PC-3 (cell line): ENCODE measurements around the gene FAAH2. TPM values are rescaled to one million over a fixed set of nuclear protein-coding genes. Genes with fewer than 3 reads are reported as not detected.
A peak's percentile ranks its signal among the peaks of the same experiment; 100 is the strongest.
"Not testable (repeated sequence)": the region's sequence is repeated elsewhere in the genome, so short reads cannot be mapped to it uniquely, and the experiment has no call there.

Experiments
- ATAC-seq: fragments of 200-7000 bp; cut with Tn5 transposase; 2 replicates; pipeline ENCODE4 v1.9.1; 2020; ENCODE audit warnings: mild to moderate bottlenecking, moderate library complexity
- BruUV-seq: library from RNA; stranded (reverse); fragments of 400-500 nt; replicated peaks from 2 replicates; lab custom pipeline; 2021; lab: Mats Ljungman, UMichigan
- CTCF ChIA-PET: fragments of 300-600 bp; sonication (Branson Sonifier 250); formaldehyde crosslinking; loops from one replicate; lab custom pipeline; 2022; ENCODE audit warnings: antibody characterized with exemption; lab: Charles Lee
- POLR2A ChIA-PET: fragments of 300-600 bp; sonication (Branson Sonifier 250); formaldehyde crosslinking; loops from one replicate; lab custom pipeline; 2022; ENCODE audit warnings: antibody characterized with exemption; ENCODE audit not compliant: unreplicated experiment; lab: Charles Lee
- DNase-seq: peaks from one replicate; pipeline ENCODE4 v3.0.0-alpha.2; 2015
- H2AFZ ChIP-seq: fragments of 300-600 bp; sonication (generic); 2 replicates; pipeline ENCODE4 v1.6.0; 2016; ENCODE audit warnings: antibody characterized with exemption, low read length
- H3F3A ChIP-seq: fragments of 300-600 bp; sonication (generic); one replicate; pipeline ENCODE4 v1.6.0; 2017; ENCODE audit warnings: antibody characterized with exemption, low read length, control low read depth, mild to moderate bottlenecking; ENCODE audit not compliant: unreplicated experiment
- H3K27ac ChIP-seq: fragments of 300-600 bp; sonication (generic); 2 replicates; pipeline ENCODE4 v1.5.1; 2016; ENCODE audit warnings: mild to moderate bottlenecking, low read length
- H3K27me3 ChIP-seq: fragments of 300-600 bp; sonication (generic); 2 replicates; pipeline ENCODE4 v1.6.1; 2016; ENCODE audit warnings: low read length, mixed read lengths
- H3K36me3 ChIP-seq: fragments of 300-600 bp; sonication (generic); 2 replicates; pipeline ENCODE4 v1.6.1; 2016; ENCODE audit warnings: low read depth, mixed run types, low read length, mixed read lengths
- H3K4me1 ChIP-seq: fragments of 300-600 bp; sonication (generic); 2 replicates; pipeline ENCODE4 v1.5.1; 2016; ENCODE audit warnings: low read length; ENCODE audit not compliant: insufficient read depth
- H3K4me2 ChIP-seq: fragments of 300-600 bp; sonication (generic); 2 replicates; pipeline ENCODE4 v1.6.0; 2016; ENCODE audit warnings: low read length
- H3K4me3 ChIP-seq: fragments of 300-600 bp; sonication (generic); 2 replicates; pipeline ENCODE4 v1.5.1; 2016; ENCODE audit warnings: mild to moderate bottlenecking, low read length, mixed read lengths
- H3K79me2 ChIP-seq: fragments of 300-600 bp; sonication (generic); 2 replicates; pipeline ENCODE4 v1.6.1; 2017; ENCODE audit warnings: low read length, mixed read lengths
- H3K9ac ChIP-seq: fragments of 300-600 bp; sonication (generic); 2 replicates; pipeline ENCODE4 v1.6.0; 2016; ENCODE audit warnings: mild to moderate bottlenecking, low read length
- H3K9me2 ChIP-seq: fragments of 300-600 bp; sonication (generic); replicated peaks from 2 replicates; pipeline ENCODE4 v1.6.1; 2016; ENCODE audit warnings: mixed run types, low read length, mixed read lengths
- H3K9me3 ChIP-seq: fragments of 300-600 bp; sonication (generic); 2 replicates; pipeline ENCODE4 v1.6.1; 2016; ENCODE audit warnings: low read length, mixed read lengths
- H4K20me1 ChIP-seq: fragments of 300-600 bp; sonication (generic); 2 replicates; pipeline ENCODE4 v1.6.1; 2016; ENCODE audit warnings: low read length, mixed read lengths
- EZH2 ChIP-seq: fragments of 300-600 bp; sonication (generic); IDR thresholded peaks from one replicate; pipeline ENCODE4 v1.6.1; 2017; ENCODE audit warnings: antibody characterized with exemption, mild to moderate bottlenecking, low read length; ENCODE audit not compliant: unreplicated experiment
- EZH2phosphoT487 ChIP-seq: fragments of 300-600 bp; sonication (generic); IDR thresholded peaks from 2 replicates; pipeline ENCODE4 v1.6.1; 2018; ENCODE audit warnings: mild to moderate bottlenecking, antibody characterized with exemption, low read length, borderline replicate concordance
- intact Hi-C: fragments of 100-400 bp; cut with micrococcal nuclease; formaldehyde crosslinking; loops from 2 replicates; pipeline ENCODE4 v1.9.0; 2023
- total RNA-seq: library from RNA; depleted of rRNA; stranded (reverse); fragments of >200 nt; gene quantifications from 2 replicates; pipeline ENCODE4 v1.2.3, GENCODE V29; 2014
- TF ChIP-seq, protein P1 (sequence below): fragments of 300-600 bp; sonication (generic); conservative IDR thresholded peaks from 2 replicates; pipeline ENCODE4 v1.5.1; 2017; ENCODE audit warnings: antibody characterized with exemption, low read depth, mild to moderate bottlenecking, low read length

FAAH2 gene
- total RNA-seq, 1 experiment from 2014 or later, result 1.6 TPM

- Histone ChIP-seq H3K27me3 (no peaks in the 10 kb centered on the region), H3K9me2 (no peaks in the 10 kb centered on the region), H3K9ac (no peak overlapping the region), H3K79me2 (no peaks in the 10 kb centered on the region), H3K36me3 (no peaks in the 10 kb centered on the region), H3K27ac (no peak overlapping the region), H3F3A (no peaks in the 10 kb centered on the region), H4K20me1 (no peaks in the 10 kb centered on the region), H3K4me3 (no peak overlapping the region), H2AFZ (no peak overlapping the region), H3K4me2 (no peak overlapping the region), H3K9me3 (no peaks in the 10 kb centered on the region), H3K4me1 (no peaks in the 10 kb centered on the region)
- no peak for ATAC-seq
- ChIA-PET CTCF (no interaction called here), POLR2A (no interaction called here)
- TF ChIP-seq EZH2, result no peak
- TF ChIP-seq EZH2phosphoT487, result no peak
- TF ChIP-seq, protein P1, sequence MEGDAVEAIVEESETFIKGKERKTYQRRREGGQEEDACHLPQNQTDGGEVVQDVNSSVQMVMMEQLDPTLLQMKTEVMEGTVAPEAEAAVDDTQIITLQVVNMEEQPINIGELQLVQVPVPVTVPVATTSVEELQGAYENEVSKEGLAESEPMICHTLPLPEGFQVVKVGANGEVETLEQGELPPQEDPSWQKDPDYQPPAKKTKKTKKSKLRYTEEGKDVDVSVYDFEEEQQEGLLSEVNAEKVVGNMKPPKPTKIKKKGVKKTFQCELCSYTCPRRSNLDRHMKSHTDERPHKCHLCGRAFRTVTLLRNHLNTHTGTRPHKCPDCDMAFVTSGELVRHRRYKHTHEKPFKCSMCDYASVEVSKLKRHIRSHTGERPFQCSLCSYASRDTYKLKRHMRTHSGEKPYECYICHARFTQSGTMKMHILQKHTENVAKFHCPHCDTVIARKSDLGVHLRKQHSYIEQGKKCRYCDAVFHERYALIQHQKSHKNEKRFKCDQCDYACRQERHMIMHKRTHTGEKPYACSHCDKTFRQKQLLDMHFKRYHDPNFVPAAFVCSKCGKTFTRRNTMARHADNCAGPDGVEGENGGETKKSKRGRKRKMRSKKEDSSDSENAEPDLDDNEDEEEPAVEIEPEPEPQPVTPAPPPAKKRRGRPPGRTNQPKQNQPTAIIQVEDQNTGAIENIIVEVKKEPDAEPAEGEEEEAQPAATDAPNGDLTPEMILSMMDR, result peak; percentile 48; the same call in 1 of the 2 replicates
- peak; percentile 5 for DNase-seq
- intact Hi-C loops, result no loop called here
- BruUV-seq, result no TSS peak
These were observed 42.5 kb downstream of the FAAH2 start for GRCh38 chrX:57329008-57329407.

GRCh38 chrX:57335790-57336189, 49.3 kb downstream of the FAAH2 start:
- BruUV-seq, H3K79me2 ChIP-seq, H3K9ac ChIP-seq, H3K27ac ChIP-seq, H3K27me3 ChIP-seq, H3K4me3 ChIP-seq, H3K9me2 ChIP-seq, H3K4me1 ChIP-seq, intact Hi-C loops, H3K36me3 ChIP-seq, H4K20me1 ChIP-seq, POLR2A ChIA-PET, H2AFZ ChIP-seq, H3K9me3 ChIP-seq, H3F3A ChIP-seq, CTCF ChIA-PET, H3K4me2 ChIP-seq: not testable (repeated sequence)
- ATAC-seq, result peak; percentile 35
- peak; percentile 53 for DNase-seq

DNA sequence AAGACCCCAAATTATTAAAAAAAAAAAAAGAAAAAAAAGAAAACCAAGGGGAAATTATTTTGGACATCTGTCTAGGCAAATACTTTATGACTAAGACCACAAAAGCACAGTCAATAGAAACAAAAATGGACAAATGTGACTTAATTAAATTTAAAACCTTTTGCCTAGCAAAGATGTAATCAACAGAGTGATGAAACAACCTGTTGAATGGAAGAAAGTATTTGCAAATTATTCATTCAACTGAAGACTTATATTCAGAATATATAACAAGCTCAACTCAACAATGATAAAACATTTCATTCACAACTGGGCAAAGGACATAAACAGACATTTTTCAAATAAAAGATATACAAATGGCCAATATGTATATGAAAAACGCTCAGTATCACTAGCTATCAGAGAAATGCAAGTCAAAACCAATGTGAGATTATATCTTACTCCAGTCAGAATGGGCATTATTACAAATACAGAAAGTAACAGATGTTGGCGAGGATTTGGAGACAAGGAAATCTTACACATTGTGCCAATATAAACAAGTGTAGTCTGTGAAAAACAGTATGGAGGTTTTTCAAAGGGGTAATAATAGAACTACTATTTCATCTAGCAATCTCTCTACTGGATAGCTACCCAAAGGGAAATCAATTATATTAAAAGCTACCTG, 67.1 kb downstream of the FAAH2 start:
- POLR2A ChIA-PET, result no interaction called here
- H3K4me2 ChIP-seq, result no peak overlapping the region
- no peaks in the 10 kb centered on the region for H3K27me3 ChIP-seq
- no peaks in the 10 kb centered on the region for H3K79me2 ChIP-seq
- no peaks in the 10 kb centered on the region for H3K9me3 ChIP-seq
- CTCF ChIA-PET, result no interaction called here
- no peak overlapping the region for H3K4me3 ChIP-seq
- H3K9me2 ChIP-seq, result no peaks in the 10 kb centered on the region
- no peak for DNase-seq
- TF ChIP-seq, protein P1, result no peak
- TF ChIP-seq EZH2phosphoT487 (no peak), EZH2 (no peak)
- no peak overlapping the region for H3K27ac ChIP-seq
- H3K9ac ChIP-seq, result no peak overlapping the region
- BruUV-seq, result no TSS peak
- no peaks in the 10 kb centered on the region for H4K20me1 ChIP-seq
- no peaks in the 10 kb centered on the region for H3F3A ChIP-seq
- H3K4me1 ChIP-seq, result no peaks in the 10 kb centered on the region
- no peaks in the 10 kb centered on the region for H3K36me3 ChIP-seq
- no peak for ATAC-seq
- intact Hi-C loops, result loop anchor here (10.0 kb wide), 1 partner anchor 61 kb away; no protein-coding TSS in a partner anchor
- no peak overlapping the region for H2AFZ ChIP-seq
